Pancreas (tissue), 10 donors: ENCODE data around the gene AMZ1. TPM values are rescaled to one million over a fixed set of nuclear protein-coding genes. Genes with fewer than 3 reads are reported as not detected.
A peak's percentile ranks its signal among the peaks of the same experiment; 100 is the strongest.

Experiments
- ATAC-seq, 4 donors: fragments of 200-7000 bp; cut with Tn5 transposase; one replicate each; pipeline versions ENCODE4 v1.8.0 to v1.9.1; 2020; ENCODE audit warnings: mild to moderate bottlenecking in 4 of 4, moderate library complexity in 4 of 4
- DNase-seq, 6 donors: peaks; one replicate each; pipeline ENCODE4 v3.0.0-alpha.2; 2020
- FAIRE-seq: peaks from 2 replicates; lab custom pipeline; 2012; peaks lifted over from hg19 to GRCh38; lab: Jason Lieb, UNC
- H3K27ac ChIP-seq, 4 donors: fragments of 200-600 bp; sonication (generic); 1 replicate in 3 of 4; 2 replicates in 1 of 4; pipeline versions ENCODE4 v1.5.0 to v1.8.0; 2020
- H3K27me3 ChIP-seq, 4 donors: fragments of 200-600 bp; one replicate each; pipeline ENCODE4 v1.8.0; 2021
- H3K36me3 ChIP-seq, 3 donors: fragments of 200-600 bp; sonication (generic) in 1 of 3; one replicate each; pipeline versions ENCODE4 v1.5.0 to v1.8.0; 2020 to 2021
- H3K4me1 ChIP-seq, 3 donors: fragments of 200-600 bp; one replicate each; pipeline ENCODE4 v1.8.0; 2021
- H3K4me3 ChIP-seq, 4 donors: fragments of 200-600 bp; sonication (generic) in 2 of 4; one replicate each; pipeline versions ENCODE4 v1.5.0 to v1.8.0; 2020 to 2021
- H3K9me3 ChIP-seq, 4 donors: fragments of 200-600 bp; one replicate each; pipeline ENCODE4 v1.8.0; 2021
- WGBS, 2 donors: extraction: QIAGEN DNeasy Blood & Tissue Kit; methylation state at CpG; one replicate each; pipeline ENCODE4 v1.1.7; 2013; 5-methylcytosine and 5-hydroxymethylcytosine counted together
- intact Hi-C, 3 donors: fragments of 100-400 bp; cut with DNase I; formaldehyde crosslinking; loops; one replicate each; pipeline versions ENCODE4 v1.11.1 to v1.14.2; 2022
- polyA plus RNA-seq, 2 donors: library from polyadenylated mRNA; stranded (reverse); fragments of 200-250 nt; gene quantifications; one replicate each; pipeline ENCODE4 v1.2.3, GENCODE V29; 2013
- total RNA-seq, 6 donors: library from RNA; stranded (reverse); fragmentation: NEBNext Ultra II Directional in 4 of 6; extraction: Animal tissue kit (Norgen Biotek cat#: 25700) in 4 of 6; gene quantifications; one replicate each; pipeline versions ENCODE4 v1.2.1 to v1.2.4, GENCODE V29; 2021 to 2023
- TF ChIP-seq, protein P1 (sequence below), 4 donors: fragments of 200-600 bp; sonication (generic) in 3 of 4; IDR thresholded peaks; one replicate each; pipeline versions ENCODE4 v1.5.0 to v1.8.0; 2021; ENCODE audit warnings: antibody characterized with exemption in 4 of 4
- donor health status: healthy with polysubstance abuse.
- donor health status: DM: no; HTN: no; CAD: no; lungs with moderate emphysema.
- donor health status: DM: no; HTN: no; CAD: no.
- donor health status: control.
- donor health status: control.
- donor health status: Bipolar disorder and iron deficiency.
- donor health status: DM: yes; HTN: yes; CAD: no.
- donor health status: DM: no; HTN: no; CAD: no.
- donor health status: DM: no; HTN: no; CAD: no.
- donor health status: DM: yes; HTN: yes; CAD: no.

The AMZ1 gene
- total and polyA plus RNA-seq, 8 donors = 0.04 to 0.19 (median 0.05) TPM; not detected in 5

DNA sequence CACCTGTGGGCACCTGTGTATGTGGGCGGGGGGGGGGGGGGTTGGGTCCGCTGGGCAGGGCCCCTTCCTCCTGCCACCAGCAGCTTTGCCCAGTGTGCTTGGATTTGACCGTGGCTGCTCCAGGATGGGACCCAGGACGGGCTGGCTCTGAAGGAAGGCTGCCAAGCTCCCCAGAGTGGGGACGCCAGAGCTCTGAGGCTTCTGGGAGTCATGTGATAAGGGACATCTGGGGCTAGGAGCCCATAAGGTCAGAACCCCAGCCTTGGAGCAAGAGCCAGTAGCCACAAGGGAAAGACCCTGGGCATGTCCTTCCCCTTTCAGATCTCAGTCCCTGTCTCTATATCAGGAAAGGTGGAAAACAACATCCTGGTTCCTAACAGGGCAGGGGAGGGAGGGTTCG, 21.8 kb upstream of the AMZ1 start:
- no peaks in the 10 kb centered on the region for H3K4me1 ChIP-seq
- H3K9me3 ChIP-seq = no peaks in the 10 kb centered on the region
- ATAC-seq (no peak), DNase-seq (no peak), FAIRE-seq (no peak)
- H3K27me3 ChIP-seq = no peaks in the 10 kb centered on the region
- 56 to 81% methylated on average over 5 to 6 of the region's 6 CpGs for WGBS, 2 donors
- H3K36me3 ChIP-seq = no peaks in the 10 kb centered on the region
- no peak overlapping the region for H3K4me3 ChIP-seq
- TF ChIP-seq, protein P1, sequence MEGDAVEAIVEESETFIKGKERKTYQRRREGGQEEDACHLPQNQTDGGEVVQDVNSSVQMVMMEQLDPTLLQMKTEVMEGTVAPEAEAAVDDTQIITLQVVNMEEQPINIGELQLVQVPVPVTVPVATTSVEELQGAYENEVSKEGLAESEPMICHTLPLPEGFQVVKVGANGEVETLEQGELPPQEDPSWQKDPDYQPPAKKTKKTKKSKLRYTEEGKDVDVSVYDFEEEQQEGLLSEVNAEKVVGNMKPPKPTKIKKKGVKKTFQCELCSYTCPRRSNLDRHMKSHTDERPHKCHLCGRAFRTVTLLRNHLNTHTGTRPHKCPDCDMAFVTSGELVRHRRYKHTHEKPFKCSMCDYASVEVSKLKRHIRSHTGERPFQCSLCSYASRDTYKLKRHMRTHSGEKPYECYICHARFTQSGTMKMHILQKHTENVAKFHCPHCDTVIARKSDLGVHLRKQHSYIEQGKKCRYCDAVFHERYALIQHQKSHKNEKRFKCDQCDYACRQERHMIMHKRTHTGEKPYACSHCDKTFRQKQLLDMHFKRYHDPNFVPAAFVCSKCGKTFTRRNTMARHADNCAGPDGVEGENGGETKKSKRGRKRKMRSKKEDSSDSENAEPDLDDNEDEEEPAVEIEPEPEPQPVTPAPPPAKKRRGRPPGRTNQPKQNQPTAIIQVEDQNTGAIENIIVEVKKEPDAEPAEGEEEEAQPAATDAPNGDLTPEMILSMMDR (IDR thresholded peaks at IDR 0.05) = no peak
- no peak overlapping the region for H3K27ac ChIP-seq
- intact Hi-C loops = loop anchor here in 1 of 3 donors (10.0 kb wide), 1 partner anchor 181 kb away; no protein-coding TSS in a partner anchor

DNA sequence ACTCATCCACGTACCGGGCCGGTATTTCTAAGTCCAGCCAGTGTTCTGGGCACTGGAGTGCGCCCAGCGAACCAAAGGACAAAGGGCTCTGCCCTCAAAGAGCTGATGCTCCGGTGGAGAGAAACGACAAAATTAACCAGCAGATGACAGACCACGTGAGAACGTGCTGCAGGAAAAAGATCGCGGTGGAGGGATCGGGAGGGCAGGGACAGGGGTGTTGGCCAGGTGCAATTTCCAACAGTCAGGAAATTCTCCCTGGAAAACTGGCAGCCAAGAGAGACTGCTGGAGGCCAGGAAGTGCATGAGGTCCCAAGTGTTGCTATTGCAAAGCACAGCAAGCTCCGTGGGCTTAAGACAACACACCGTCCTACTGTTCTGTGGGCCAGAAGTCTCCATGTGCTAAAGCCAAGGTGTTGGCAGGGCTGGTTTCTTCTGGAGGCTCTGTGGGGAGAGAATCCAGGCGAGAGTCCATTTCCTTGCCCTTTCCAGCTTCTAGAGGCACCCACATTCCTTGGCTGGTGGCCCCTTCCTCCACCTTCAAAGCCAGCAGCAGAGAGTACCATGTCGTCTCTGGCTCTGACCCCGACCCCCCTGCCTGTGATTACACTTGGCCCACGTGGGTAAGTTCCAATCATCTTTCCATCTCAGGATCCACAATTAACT, 21.3 kb upstream of the AMZ1 start:
- TF ChIP-seq, protein P1 (IDR thresholded peaks at IDR 0.05) = no peak
- no peaks in the 10 kb centered on the region for H3K36me3 ChIP-seq
- no peak for DNase-seq
- no peaks in the 10 kb centered on the region for H3K4me1 ChIP-seq
- intact Hi-C loops = loop anchor here in 1 of 3 donors (10.0 kb wide), 1 partner anchor 182 kb away; no protein-coding TSS in a partner anchor
- 67 to 70% methylated on average over 18 of the region's 18 CpGs for WGBS, 2 donors
- H3K27ac ChIP-seq = no peak overlapping the region
- H3K4me3 ChIP-seq = no peak overlapping the region
- H3K9me3 ChIP-seq = no peaks in the 10 kb centered on the region
- H3K27me3 ChIP-seq = no peaks in the 10 kb centered on the region
- no peak for ATAC-seq
- no peak for FAIRE-seq

DNA sequence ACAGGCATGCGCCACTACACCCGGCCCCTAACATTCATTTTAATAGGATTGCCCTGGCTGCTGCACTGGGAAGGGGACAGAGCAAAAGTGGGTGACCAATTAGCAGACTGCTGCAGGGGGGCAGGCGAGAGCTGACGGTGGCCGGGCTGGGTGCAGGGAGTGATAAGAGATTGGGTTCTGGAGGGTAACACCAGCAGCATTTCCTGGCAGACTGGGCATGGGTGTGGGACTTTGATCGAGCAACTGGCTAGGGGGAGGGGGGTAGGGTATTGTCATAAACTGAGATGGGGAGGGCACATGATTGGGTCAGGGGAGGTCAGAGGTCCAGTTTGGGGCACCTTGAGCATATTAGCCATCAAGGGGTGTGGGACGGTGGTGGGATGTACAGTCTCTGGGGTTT, 20.2 kb upstream of the AMZ1 start:
- no peaks in the 10 kb centered on the region for H3K36me3 ChIP-seq
- H3K27me3 ChIP-seq = no peaks in the 10 kb centered on the region
- intact Hi-C loops = loop anchor here in 1 of 3 donors (10.0 kb wide), 1 partner anchor 183 kb away; no protein-coding TSS in a partner anchor
- H3K4me1 ChIP-seq = no peaks in the 10 kb centered on the region
- WGBS, 2 donors = 45 to 57% methylated on average over 7 of the region's 7 CpGs
- H3K4me3 ChIP-seq = no peak overlapping the region
- H3K27ac ChIP-seq = no peak overlapping the region
- TF ChIP-seq, protein P1 (IDR thresholded peaks at IDR 0.05) = no peak
- FAIRE-seq (no peak), DNase-seq (no peak), ATAC-seq (no peak)
- no peaks in the 10 kb centered on the region for H3K9me3 ChIP-seq

DNA sequence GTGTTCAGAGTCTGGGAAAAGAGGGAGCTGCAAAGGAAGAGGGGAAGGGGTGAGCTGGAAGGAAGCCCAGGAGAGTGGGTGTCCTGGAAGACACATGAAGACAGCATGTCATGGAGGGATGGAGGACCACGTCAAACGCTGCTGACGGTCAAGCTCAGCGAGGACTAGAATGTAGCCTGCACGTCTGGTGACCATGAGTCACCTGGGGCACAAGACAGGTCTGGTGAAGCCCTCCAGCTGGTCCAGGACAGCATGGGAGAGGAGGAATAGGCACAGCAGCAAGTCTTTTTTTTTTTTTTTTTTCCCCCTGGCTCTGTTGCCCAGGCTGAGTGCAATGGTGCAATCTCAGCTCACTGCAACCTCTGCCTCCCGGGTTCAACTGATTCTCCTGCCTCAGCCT, 19.6 kb upstream of the AMZ1 start:
- 54 to 75% methylated on average over 6 of the region's 6 CpGs for WGBS, 2 donors
- Histone ChIP-seq H3K27me3 (no peaks in the 10 kb centered on the region), H3K4me1 (no peaks in the 10 kb centered on the region), H3K36me3 (no peaks in the 10 kb centered on the region), H3K27ac (no peak overlapping the region), H3K4me3 (no peak overlapping the region), H3K9me3 (no peaks in the 10 kb centered on the region)
- DNase-seq (no peak), FAIRE-seq (no peak), ATAC-seq (no peak)
- intact Hi-C loops = loop anchor here in 1 of 3 donors (10.0 kb wide), 1 partner anchor 184 kb away; no protein-coding TSS in a partner anchor
- TF ChIP-seq, protein P1 (IDR thresholded peaks at IDR 0.05) = no peak

DNA sequence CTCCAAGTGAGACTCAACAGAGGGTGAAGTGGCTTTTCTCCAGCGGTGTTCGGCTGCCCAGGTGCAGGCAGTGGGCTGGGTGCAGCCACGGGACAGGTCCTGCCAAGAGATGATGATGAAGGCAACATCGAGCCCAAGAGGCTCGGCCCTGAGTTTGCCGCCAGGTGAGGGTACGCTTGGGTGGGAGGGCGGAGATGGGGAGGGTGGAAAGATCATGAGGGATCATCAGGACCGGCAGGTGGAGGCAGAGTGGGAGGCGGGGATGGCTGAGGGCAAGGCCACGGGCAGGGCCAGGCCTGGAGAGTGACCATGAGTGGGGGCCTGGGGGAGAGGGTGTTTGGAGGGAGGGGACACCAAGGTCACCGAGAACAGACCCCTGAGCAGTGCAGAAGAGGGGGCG, 17.8 kb upstream of the AMZ1 start:
- H3K4me1 ChIP-seq = no peaks in the 10 kb centered on the region
- no peaks in the 10 kb centered on the region for H3K9me3 ChIP-seq
- no peaks in the 10 kb centered on the region for H3K36me3 ChIP-seq
- FAIRE-seq = no peak
- intact Hi-C loops = no loop called here
- H3K27me3 ChIP-seq = no peaks in the 10 kb centered on the region
- TF ChIP-seq, protein P1 (IDR thresholded peaks at IDR 0.05) = no peak
- no peak overlapping the region for H3K27ac ChIP-seq
- DNase-seq = peak in 1 of 6 donors; percentile 58
- no peak overlapping the region for H3K4me3 ChIP-seq
- ATAC-seq = no peak
- WGBS, 2 donors = 64 to 76% methylated on average over 13 of the region's 13 CpGs
